GM19099 (cell line): Measurements from ENCODE around the gene TMEM108.

Experiments used
- POLR2A ChIP-seq: IDR thresholded peaks from 3 replicates; pipeline ENCODE4 v1.6.1; 2011; ENCODE audit warnings: low read depth; ENCODE audit not compliant: insufficient read length; ENCODE audit errors: extremely low read depth

Gene TMEM108

GRCh38 chr3:133038089-133038730 lies at the start of gene TMEM108:
Gene TMEM108 (plus strand): TSS chr3:133038391.
- TF ChIP-seq POLR2A = no peak

GRCh38 chr3:132995971-132996370 lies 42.2 kb upstream of the TMEM108 start:
- no peak for TF ChIP-seq POLR2A

GRCh38 chr3:132997404-132998185 lies 40.6 kb upstream of the TMEM108 start:
- no peak for TF ChIP-seq POLR2A

DNA sequence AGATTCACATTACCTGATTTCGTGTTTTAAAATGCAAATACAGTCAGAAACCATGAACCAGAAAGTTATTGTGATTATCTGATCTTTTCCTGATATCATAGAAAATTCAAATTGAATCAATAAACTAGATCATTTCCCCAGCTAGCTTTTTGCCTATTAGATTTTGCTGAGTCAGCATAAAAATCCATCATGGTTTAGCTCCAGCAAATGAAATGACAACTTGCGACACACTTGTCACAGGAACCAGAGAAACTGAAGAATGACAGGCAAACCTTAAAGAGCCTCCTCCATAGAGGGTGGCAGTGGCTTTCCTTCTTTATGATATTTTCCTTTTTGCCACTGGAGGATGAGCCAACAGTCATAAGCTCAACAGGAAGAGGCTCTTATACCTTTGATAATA lies 30.6 kb upstream of the TMEM108 start:
- TF ChIP-seq POLR2A = no peak

DNA sequence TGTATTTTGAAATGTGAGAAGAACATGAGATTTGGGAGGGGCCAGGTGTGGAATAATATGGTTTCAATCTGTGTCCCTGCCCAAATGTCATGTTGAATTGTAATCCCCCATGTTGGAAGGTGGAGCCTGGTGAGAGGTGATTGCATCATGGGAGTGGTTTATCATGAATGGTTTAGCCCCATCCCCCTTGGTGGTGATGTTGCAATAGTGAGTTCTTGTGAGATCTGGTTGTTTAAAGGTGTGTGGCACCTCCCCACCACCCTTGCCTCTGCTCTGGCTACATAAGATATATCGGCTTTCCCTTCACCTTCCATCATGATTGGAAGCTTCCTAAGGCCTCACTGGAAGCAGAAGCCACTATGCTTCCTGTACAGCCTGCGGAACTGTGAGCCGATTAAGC lies 23.9 kb upstream of the TMEM108 start:
- no peak for TF ChIP-seq POLR2A

- TF ChIP-seq POLR2A = no peak
Measured at GRCh38 chr3:133016838-133017309, 21.3 kb upstream of the TMEM108 start.

- no peak for TF ChIP-seq POLR2A
Measured at GRCh38 chr3:133018921-133019320, 19.3 kb upstream of the TMEM108 start.

DNA sequence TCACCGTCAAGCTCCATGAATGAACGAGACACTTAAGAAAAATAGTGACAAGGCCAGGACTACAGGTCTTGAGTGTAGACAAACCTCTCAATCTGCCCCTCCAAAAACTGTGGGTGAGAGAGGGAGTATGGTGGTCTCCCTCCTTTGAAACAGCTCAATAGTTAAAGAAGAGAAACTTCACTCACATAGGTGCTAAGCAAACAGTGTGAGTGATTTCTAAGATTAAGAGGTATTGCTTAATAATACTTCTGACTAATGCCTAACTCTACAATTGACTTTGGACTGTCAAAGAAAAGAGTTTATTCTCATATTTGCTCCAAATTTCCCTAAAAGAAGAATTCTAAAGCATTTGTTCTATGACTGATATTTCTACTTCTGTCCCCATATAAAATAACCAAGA lies 17.0 kb upstream of the TMEM108 start:
- no peak for TF ChIP-seq POLR2A

DNA sequence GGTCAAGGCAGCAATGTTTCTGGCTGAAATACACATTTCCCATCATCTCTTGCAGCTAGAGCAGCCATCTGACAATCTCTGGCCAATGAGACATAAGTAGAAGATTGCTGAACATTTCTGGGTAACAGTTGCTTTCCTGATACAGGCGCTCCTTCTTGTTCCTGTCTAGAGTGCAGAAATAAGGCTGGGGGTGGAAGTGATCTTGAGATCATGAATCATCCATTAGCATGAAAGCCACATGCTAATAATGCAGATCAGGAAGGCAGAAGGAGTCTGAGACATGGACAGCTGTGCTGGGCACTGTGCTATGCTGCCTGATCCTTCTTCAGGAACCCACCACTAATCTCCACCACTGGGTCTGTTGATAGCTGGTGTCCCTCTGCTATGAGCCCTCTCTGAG lies 14.8 kb upstream of the TMEM108 start:
- no peak for TF ChIP-seq POLR2A

GRCh38 chr3:133025546-133025945 lies 12.6 kb upstream of the TMEM108 start:
- no peak for TF ChIP-seq POLR2A

GRCh38 chr3:133032301-133032700 lies 5.9 kb upstream of the TMEM108 start:
- no peak for TF ChIP-seq POLR2A

- TF ChIP-seq POLR2A = no peak
Measured at GRCh38 chr3:133037436-133037835, 755 bp upstream of the TMEM108 start.

DNA sequence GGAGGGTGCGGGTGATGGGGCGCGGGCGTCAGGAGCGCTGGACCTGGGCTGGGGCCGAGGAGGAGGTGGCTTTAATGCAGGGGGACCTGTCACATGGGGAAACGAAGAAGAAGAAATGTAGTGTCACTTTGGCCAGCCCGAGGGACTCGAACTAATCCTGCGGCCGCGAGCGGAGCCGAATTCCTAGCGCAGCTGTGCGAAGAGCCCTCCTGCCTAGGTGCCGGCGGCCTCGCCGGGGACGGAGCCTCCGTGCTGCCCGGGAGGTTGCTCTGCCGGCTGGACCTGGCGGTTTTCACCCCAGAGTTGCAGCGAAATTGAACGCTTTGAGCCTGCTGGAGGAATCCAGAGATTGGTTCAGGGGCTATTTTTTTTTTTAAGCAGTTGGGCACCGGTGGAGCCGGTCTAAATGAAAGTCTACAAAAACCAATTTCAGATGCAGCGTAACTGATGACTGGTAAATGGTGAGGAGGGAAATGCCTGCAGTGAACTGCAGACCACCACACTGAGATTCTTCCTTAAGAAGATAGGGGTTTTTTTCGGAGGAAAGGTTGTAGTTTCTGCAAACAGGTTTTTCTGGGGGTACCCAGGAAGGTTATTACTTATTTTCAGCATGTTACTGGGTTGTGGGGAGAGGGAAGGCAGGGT lies 662 bp downstream of the TMEM108 start:
- TF ChIP-seq POLR2A = no peak

DNA sequence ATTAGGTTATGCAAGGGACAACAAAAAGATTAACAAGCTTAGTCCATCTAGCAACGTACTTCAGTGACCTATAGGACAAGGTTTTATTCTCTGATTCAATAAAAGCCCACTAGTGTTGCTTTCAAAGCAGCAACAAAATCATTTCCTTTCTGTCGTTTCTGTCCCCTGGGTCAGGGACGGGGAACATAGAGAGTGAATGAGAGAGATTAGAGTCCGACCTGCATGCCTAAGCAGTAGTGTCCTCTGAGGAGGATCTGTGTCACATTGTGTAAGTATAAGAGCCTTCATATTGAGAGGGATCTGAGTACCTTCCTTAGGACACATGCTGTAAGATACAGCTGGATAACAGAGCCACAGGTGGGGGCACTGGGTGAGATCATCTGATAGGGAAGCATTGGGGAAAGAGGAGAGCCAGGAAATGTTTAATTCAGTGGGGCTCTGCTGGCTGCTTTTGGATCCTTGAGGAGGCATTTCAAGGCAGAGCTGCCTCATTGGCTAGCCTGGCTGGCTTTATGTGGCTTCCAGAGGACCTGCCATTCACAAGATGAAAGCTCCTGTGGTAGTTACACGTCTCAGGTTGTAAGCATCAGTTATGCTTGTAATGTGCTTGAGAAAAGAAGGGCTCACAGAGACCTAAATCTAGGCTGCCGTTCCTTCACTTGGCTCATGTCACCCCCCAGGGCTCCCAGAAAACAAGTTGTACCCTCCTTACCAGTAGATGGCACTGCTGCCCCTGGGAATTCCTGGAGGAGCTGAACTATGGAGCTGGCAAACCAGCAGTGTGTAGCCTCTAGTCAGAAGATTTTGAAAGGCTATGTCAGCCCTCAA lies 2.7 kb downstream of the TMEM108 start:
- no peak for TF ChIP-seq POLR2A

GRCh38 chr3:133041524-133041829 lies 3.3 kb downstream of the TMEM108 start:
- no peak for TF ChIP-seq POLR2A
